A673 (cell line): ENCODE measurements around the gene DDX19B.

Experiments
- CTCF ChIP-seq: fragments of 300-800, 200-600 bp; sonication (generic); conservative IDR thresholded peaks from 2 replicates; pipeline ENCODE4 v1.5.1; 2017; ENCODE audit warnings: low read depth, mild to moderate bottlenecking, antibody characterized with exemption, low read length, moderate library complexity, mixed read lengths
- EZH2 ChIP-seq: fragments of 200-600 bp; sonication (generic); IDR thresholded peaks from 2 replicates; pipeline ENCODE4 v1.6.1; 2017; ENCODE audit warnings: borderline replicate concordance, low read depth, mild to moderate bottlenecking, mixed read lengths, antibody characterized with exemption, low read length; ENCODE audit not compliant: poor library complexity, severe bottlenecking

- TF ChIP-seq CTCF (no peak), EZH2 (no peak)
Observed at GRCh38 chr16:70359552-70359951, 60.6 kb downstream of the DDX19B start.
